ENCODE data around the gene B3GAT1. TPM values are rescaled to one million over a fixed set of nuclear protein-coding genes. Genes with fewer than 3 reads are reported as not detected.
A peak's percentile ranks its signal among the peaks of the same experiment; 100 is the strongest.
"Not testable (repeated sequence)": the region's sequence is repeated elsewhere in the genome, so short reads cannot be mapped to it uniquely, and the experiment has no call there.

B3GAT1 gene, protein sequence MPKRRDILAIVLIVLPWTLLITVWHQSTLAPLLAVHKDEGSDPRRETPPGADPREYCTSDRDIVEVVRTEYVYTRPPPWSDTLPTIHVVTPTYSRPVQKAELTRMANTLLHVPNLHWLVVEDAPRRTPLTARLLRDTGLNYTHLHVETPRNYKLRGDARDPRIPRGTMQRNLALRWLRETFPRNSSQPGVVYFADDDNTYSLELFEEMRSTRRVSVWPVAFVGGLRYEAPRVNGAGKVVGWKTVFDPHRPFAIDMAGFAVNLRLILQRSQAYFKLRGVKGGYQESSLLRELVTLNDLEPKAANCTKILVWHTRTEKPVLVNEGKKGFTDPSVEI
- total RNA-seq = 0.32 TPM

DNA sequence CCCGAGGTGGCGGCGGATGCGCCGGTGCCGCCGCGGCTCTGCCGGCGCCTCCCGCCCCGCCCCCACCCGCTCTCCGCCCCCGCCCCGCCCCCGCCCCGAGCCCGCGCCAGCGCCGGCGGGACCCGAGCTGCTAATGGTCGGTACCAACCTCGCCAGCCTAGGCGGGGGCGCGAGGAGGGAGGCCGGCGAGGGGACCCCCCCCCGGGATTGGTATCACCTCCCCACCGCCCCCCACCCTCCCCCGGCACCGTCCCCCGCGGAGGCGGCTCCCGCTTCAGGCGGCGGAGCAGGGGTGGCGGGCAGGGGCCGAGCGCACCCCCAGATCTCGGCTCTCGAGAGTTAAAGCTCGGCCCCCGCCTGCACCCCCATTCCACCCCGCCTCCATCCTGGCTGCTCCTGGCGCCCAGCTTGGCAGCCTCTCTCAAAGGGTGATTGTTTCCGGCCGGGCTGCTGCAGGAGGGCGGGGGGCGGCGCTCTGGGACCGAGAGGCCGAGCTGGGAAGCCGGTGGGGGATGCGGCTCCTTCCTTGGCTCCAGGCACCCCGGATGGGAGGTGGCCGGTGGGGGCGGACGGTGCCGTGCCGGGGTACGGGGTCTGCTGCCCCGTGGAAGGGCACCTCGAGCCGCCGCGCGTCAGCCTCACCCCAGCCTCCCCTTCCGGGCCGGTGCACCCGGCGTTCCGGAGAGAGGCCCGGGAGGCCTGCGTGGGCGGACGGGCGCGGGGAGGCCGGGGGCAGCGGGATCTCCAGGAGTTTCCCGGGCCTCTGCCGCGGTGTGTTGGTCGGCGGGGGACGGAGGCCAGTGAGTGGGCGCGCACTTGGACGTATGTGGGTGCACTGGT, at the start of gene B3GAT1:
TSS of gene B3GAT1 (minus strand) at position 40 of the 840 bp plus-strand sequence. CDS start 24,583 bp downstream, outside the sequence.
- TF ChIP-seq, protein P1, sequence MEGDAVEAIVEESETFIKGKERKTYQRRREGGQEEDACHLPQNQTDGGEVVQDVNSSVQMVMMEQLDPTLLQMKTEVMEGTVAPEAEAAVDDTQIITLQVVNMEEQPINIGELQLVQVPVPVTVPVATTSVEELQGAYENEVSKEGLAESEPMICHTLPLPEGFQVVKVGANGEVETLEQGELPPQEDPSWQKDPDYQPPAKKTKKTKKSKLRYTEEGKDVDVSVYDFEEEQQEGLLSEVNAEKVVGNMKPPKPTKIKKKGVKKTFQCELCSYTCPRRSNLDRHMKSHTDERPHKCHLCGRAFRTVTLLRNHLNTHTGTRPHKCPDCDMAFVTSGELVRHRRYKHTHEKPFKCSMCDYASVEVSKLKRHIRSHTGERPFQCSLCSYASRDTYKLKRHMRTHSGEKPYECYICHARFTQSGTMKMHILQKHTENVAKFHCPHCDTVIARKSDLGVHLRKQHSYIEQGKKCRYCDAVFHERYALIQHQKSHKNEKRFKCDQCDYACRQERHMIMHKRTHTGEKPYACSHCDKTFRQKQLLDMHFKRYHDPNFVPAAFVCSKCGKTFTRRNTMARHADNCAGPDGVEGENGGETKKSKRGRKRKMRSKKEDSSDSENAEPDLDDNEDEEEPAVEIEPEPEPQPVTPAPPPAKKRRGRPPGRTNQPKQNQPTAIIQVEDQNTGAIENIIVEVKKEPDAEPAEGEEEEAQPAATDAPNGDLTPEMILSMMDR (IDR thresholded peaks at IDR 0.05) = no peak
- intact Hi-C loops (cut with DNase I) = no loop called here
- no peak for DNase-seq (ENCODE audit: low spot score in 2 of 2)
- H3K27me3 ChIP-seq = peaks cover 7% of the 10 kb centered on the region
- no peak within 1 kb of the TSS for H3K27ac ChIP-seq
- H3K36me3 ChIP-seq = no peaks in the 10 kb centered on the region
- peaks cover 3 to 9% of the 10 kb centered on the region in 2 donors for H3K4me1 ChIP-seq
- peak within 1 kb of the TSS; percentile 48 to 68 for H3K4me3 ChIP-seq
- no peaks in the 10 kb centered on the region for H3K9me3 ChIP-seq

- intact Hi-C loops (cut with DNase I) = no loop called here
- Histone ChIP-seq H3K36me3 (no peaks in the 10 kb centered on the region), H3K4me1 (no peaks in the 10 kb centered on the region), H3K27ac (no peak overlapping the region), H3K4me3 (no peak overlapping the region), H3K27me3 (no peaks in the 10 kb centered on the region), H3K9me3 (peaks cover 0 to 15% of the 10 kb centered on the region in 2 donors)
- no peak for DNase-seq (ENCODE audit: low spot score in 2 of 2)
- TF ChIP-seq, protein P1 (IDR thresholded peaks at IDR 0.05) = no peak
Observed at GRCh38 chr11:134461621-134462020, 49.6 kb upstream of the B3GAT1 start.

GRCh38 chr11:134460881-134461280, 48.8 kb upstream of the B3GAT1 start:
- H3K27me3 ChIP-seq = no peaks in the 10 kb centered on the region
- H3K4me1 ChIP-seq = no peaks in the 10 kb centered on the region
- no peak overlapping the region for H3K4me3 ChIP-seq
- no peak overlapping the region for H3K27ac ChIP-seq
- H3K9me3 ChIP-seq = peaks cover 0 to 17% of the 10 kb centered on the region in 2 donors
- intact Hi-C loops (cut with DNase I) = no loop called here
- TF ChIP-seq, protein P1 (IDR thresholded peaks at IDR 0.05) = no peak
- DNase-seq (ENCODE audit: low spot score in 2 of 2) = no peak
- no peaks in the 10 kb centered on the region for H3K36me3 ChIP-seq

DNA sequence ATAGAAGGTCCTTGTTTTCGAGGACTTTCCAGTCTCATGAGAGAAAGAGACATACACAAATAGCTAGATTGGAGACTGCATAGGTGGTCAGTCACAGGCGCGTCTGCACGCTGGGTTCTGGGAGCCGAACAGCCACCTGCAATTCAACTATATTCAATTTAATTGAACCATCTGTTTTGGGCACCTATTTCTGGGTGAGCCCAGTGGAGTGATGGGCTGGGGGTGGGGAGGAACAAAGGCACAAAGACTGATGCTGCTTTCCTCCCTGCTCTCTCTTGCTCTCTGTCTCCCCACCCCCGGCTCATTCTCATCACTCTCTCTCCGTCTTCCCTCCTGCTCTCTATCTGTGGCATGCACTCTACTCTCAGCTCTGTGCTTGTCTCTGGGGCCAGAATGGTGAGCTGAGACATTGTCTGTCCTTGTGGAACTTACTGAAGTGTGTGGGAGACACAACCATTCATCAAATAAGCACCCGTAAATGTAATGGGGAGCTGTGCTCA, 48.1 kb upstream of the B3GAT1 start:
- no peaks in the 10 kb centered on the region for H3K27me3 ChIP-seq
- H3K9me3 ChIP-seq = peaks cover 0 to 17% of the 10 kb centered on the region in 2 donors
- intact Hi-C loops (cut with DNase I) = no loop called here
- H3K4me1 ChIP-seq = no peaks in the 10 kb centered on the region
- no peak for DNase-seq (ENCODE audit: low spot score in 2 of 2)
- no peak overlapping the region for H3K27ac ChIP-seq
- no peaks in the 10 kb centered on the region for H3K36me3 ChIP-seq
- H3K4me3 ChIP-seq = no peak overlapping the region
- TF ChIP-seq, protein P1 (IDR thresholded peaks at IDR 0.05) = no peak

DNA sequence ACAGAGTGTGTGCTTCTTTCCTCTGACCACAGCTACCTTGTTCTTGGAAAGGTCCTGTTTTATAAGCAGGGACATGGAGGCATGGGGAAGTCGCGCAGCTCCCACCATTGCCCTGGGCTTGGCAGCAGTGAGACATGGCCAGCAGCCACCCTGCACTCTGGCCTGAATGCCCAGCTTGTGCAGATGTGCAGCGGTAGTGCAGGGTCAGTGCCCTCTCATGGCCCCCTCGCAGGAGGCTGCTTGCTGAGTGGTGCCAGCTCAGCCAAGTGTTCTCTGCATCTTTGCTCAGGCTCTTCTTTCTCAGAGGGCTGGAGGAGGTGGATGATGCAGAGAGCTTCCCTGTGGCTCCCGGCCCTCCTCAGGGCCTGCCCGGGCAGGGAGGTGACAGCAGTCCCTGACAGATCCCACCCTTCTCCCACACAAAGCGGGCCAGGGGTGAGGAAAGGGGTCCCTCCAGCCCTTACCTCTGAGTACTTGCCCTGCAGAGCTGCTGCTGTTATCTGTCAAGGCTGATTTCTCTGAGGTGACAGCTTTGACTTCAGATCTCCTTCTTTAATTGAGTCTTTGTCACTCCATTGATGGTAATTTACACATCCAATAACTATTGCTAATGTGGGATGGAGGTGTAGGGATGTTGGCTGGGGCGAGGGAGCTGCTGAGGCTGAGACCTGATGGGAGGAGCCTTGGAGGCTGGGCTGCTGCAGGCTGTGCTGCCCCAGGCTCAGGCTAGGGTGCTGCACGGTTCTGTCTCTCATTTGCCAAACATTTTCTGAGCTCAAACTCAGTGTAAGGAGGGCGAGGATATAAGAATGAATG, 47.4 kb upstream of the B3GAT1 start:
- H3K36me3 ChIP-seq = no peaks in the 10 kb centered on the region
- no peak for DNase-seq (ENCODE audit: low spot score in 2 of 2)

DNA sequence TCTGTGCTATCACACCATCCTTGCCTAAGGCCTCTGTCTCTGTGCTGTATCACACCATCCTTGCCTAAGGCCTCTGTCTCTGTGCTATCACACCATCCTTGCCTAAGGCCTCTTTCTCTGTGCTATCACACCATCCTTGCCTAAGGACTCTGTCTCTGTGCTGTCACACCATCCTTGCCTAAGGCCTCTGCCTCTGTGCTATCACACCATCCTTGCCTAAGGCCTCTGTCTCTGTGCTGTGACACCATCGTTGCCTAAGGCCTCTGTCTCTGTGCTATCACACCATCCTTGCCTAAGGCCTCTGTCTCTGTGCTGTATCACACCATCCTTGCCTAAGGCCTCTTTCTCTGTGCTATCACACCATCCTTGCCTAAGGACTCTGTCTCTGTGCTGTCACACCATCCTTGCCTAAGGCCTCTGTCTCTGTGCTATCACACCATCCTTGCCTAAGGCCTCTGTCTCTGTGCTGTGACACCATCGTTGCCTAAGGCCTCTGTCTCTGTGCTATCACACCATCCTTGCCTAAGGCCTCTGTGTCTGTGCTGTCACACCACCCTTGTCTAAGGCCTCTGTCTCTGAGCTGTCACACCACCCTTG, 45.5 kb upstream of the B3GAT1 start:
- DNase-seq (ENCODE audit: low spot score in 2 of 2); H3K27ac ChIP-seq; H3K4me3 ChIP-seq; H3K36me3 ChIP-seq; H3K27me3 ChIP-seq; H3K4me1 ChIP-seq; intact Hi-C loops (cut with DNase I): not testable (repeated sequence)
- H3K9me3 ChIP-seq = peaks cover 0 to 17% of the 10 kb centered on the region in 2 donors

More for the DNA sequence above, 47.4 kb upstream of the B3GAT1 start:
- Histone ChIP-seq H3K27me3 (no peaks in the 10 kb centered on the region), H3K27ac (no peak overlapping the region), H3K4me3 (no peak overlapping the region), H3K9me3 (peaks cover 0 to 17% of the 10 kb centered on the region in 2 donors), H3K4me1 (no peaks in the 10 kb centered on the region)
- TF ChIP-seq, protein P1 (IDR thresholded peaks at IDR 0.05) = no peak
- intact Hi-C loops (cut with DNase I) = no loop called here

Measured in ascending aorta (tissue), 2 donors.